ENCODE data around the gene BUD31. TPM values are rescaled to one million over a fixed set of nuclear protein-coding genes. Genes with fewer than 3 reads are reported as not detected.
A peak's percentile ranks its signal among the peaks of the same experiment; 100 is the strongest.
"Not testable (repeated sequence)": the region's sequence is repeated elsewhere in the genome, so short reads cannot be mapped to it uniquely, and the experiment has no call there.

BUD31 gene
- total RNA-seq, 2 donors from 2014 or later, result 36.7 to 57.0 TPM

DNA sequence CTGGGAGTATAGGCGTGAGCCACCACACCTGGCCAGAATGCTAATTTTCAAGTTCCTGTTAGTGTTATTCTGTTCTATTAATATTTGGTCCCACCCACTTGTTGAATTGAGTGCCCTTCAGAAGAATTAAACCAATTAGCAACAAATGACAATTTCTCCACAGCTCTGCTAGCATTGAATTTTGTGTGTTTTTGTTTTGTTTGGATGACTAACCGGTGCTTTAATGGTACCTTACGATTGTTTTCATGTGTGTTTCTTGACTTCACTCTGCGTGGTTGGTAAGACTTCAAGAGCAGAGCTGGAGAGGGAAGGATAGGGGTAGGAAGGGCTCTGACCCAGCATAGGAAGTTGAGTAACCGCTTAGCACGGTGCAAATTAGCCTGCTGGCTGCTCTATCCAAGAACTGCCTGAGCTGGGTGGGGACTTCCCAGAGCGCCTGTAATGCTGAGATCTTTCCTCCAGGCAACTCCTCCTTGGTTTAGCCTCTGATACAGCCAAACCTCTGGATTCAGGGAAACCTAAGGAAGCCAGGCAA lies 29.7 kb upstream of the BUD31 start:
- H3K9me3 ChIP-seq, result no peaks in the 10 kb centered on the region
- no peaks in the 10 kb centered on the region for H3K27me3 ChIP-seq
- H3K27ac ChIP-seq, result peak overlapping the region; percentile 80 to 81
- peak overlapping the region in 1 of 2 donors; percentile 24 for H3K4me3 ChIP-seq
- peaks cover 11% of the 10 kb centered on the region for H3K36me3 ChIP-seq
- TF ChIP-seq, protein P1, sequence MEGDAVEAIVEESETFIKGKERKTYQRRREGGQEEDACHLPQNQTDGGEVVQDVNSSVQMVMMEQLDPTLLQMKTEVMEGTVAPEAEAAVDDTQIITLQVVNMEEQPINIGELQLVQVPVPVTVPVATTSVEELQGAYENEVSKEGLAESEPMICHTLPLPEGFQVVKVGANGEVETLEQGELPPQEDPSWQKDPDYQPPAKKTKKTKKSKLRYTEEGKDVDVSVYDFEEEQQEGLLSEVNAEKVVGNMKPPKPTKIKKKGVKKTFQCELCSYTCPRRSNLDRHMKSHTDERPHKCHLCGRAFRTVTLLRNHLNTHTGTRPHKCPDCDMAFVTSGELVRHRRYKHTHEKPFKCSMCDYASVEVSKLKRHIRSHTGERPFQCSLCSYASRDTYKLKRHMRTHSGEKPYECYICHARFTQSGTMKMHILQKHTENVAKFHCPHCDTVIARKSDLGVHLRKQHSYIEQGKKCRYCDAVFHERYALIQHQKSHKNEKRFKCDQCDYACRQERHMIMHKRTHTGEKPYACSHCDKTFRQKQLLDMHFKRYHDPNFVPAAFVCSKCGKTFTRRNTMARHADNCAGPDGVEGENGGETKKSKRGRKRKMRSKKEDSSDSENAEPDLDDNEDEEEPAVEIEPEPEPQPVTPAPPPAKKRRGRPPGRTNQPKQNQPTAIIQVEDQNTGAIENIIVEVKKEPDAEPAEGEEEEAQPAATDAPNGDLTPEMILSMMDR (IDR thresholded peaks at IDR 0.05), result no peak
- DNase-seq (ENCODE audit: low spot score), result peak; percentile 86
- H3K4me1 ChIP-seq, result peaks cover 0 to 54% of the 10 kb centered on the region in 2 donors

DNA sequence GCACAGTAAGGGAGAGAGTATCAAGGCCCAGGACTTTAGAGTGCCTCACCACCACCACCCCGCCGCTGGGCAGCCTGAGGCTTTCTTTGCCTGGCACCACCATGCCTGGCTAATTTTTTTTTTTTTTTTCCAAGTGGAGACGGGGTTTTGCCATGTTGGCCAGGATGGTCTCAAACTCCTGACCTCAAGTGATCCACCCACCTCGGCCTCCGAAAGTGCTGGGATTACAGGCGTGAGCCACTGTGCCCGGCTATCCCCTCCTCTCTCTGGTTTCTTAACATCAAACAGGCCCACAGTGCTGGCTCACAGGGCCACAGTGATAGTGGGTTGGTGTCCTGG lies 29.1 kb upstream of the BUD31 start:
- not testable (repeated sequence) for H3K27me3 ChIP-seq; H3K9me3 ChIP-seq; DNase-seq (ENCODE audit: low spot score)
- H3K4me1 ChIP-seq, result peaks cover 0 to 51% of the 10 kb centered on the region in 2 donors
- H3K36me3 ChIP-seq, result peaks cover 11% of the 10 kb centered on the region
- peak overlapping the region; percentile 80 to 81 for H3K27ac ChIP-seq
- H3K4me3 ChIP-seq, result peak overlapping the region in 1 of 2 donors; percentile 24

DNA sequence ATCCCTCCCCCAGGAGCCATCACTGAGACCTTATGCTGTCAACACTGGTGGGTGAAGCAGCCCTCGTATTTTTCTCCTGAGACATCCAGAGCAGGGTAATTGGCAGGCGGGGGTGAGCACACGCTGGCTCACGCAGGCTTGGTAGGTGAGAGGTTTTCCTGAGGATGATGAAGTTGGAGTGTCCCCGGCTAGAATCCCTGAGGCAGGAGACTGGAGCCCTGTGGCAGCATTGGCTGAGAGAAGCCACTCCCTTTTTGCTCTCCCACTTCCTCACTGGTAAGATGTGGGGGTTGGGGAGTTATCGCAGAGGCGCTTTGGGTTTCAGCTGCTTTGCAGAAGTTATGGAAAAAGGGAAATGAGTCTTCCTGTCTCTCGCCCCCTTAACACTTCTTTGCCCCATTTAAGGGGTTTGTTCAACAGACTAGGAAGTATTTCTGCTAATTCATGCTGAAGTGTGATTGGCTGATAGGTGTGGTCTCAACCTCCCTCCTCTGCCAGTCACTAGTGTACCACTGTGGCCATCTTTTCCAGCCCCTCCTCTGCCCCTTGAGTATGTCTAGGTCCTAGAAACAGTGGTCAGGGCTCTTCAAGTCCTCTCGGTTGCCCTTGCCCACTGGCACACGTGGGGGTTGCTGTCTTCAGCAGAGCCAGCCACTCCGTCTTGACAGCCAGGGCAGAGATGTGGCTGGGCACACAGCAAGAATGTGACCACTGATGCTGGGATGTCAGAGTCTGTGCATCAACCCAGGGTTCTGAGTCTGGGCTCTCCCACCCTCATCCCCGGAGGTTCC lies 28.5 kb upstream of the BUD31 start:
- Histone ChIP-seq H3K4me3 (peak overlapping the region in 1 of 2 donors; percentile 24), H3K27ac (peak overlapping the region; percentile 80 to 81), H3K27me3 (no peaks in the 10 kb centered on the region), H3K9me3 (no peaks in the 10 kb centered on the region), H3K36me3 (peaks cover 11% of the 10 kb centered on the region), H3K4me1 (peaks cover 0 to 51% of the 10 kb centered on the region in 2 donors)
- TF ChIP-seq, protein P1 (IDR thresholded peaks at IDR 0.05), result no peak
- no peak for DNase-seq (ENCODE audit: low spot score)

DNA sequence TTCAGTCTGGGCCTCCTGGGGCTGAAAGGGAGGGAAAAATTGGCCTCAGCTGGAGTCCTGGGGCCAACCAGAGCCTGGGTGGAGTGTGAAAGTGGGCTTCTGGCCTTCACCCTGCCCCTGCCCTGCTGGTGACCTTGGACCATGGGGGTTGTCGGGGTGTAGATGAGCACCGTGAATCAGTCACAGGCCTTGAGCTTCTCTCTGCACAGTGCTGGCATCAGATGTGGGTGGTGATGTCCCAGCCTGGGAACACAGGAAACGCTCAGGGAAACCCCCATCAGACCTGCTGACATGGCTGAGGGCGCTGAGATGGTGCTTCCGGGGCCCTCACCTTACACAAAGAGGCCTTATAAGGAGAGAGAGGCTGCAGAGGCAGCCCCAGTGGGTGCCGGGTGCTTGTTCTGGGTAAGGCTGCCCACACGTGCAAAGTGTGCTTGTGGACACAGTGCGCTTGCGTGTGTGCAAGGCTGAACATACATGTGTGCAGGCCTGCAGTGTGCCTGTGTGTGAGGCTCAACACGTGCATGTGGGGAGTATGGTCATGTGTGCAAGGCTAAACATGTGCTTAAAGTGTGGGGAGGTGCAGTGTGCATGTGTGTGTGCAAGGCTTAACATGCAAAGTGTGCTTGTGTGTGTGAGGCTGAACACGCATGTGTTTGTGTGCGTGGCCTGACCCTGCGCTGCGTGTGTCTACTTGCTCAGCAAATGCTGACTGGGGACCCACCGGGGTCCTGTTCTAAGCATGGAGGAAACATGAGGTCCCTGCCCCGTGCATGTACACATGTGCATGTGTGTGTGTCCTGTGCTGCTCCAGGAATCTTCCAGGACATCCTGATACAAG lies 27.7 kb upstream of the BUD31 start:
- Histone ChIP-seq H3K4me3 (peak overlapping the region in 1 of 2 donors; percentile 24), H3K4me1 (peaks cover 0 to 43% of the 10 kb centered on the region in 2 donors), H3K9me3 (no peaks in the 10 kb centered on the region), H3K27me3 (no peaks in the 10 kb centered on the region), H3K36me3 (peaks cover 11% of the 10 kb centered on the region), H3K27ac (peak overlapping the region; percentile 80 to 81)
- DNase-seq (ENCODE audit: low spot score), result no peak
- TF ChIP-seq, protein P1 (IDR thresholded peaks at IDR 0.05), result no peak

DNA sequence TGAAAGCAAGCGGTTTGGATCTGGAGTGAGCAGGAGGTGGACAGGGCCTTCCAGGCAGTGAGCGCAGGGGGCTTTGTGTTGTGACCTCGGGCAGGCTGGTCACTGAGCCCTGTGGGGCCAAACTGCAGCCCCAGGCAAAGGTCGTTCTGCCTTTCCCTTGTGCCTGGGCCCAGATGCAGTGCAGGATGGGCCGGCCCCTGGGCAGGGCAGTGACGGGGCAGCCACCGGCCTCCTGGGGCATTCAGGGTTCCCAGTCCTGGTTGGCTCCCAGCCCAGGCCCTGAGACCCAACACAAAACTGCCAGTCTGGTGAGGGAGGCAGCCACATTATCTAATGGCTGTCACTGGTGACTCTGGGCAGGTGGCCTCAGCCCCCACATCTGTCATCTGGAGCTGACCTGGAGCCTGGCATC lies 27.1 kb upstream of the BUD31 start:
- no peak for DNase-seq (ENCODE audit: low spot score)
- TF ChIP-seq, protein P1 (IDR thresholded peaks at IDR 0.05), result no peak
- Histone ChIP-seq H3K4me3 (no peak overlapping the region), H3K36me3 (peaks cover 14% of the 10 kb centered on the region), H3K4me1 (peaks cover 0 to 40% of the 10 kb centered on the region in 2 donors), H3K27ac (no peak overlapping the region), H3K27me3 (no peaks in the 10 kb centered on the region), H3K9me3 (no peaks in the 10 kb centered on the region)

DNA sequence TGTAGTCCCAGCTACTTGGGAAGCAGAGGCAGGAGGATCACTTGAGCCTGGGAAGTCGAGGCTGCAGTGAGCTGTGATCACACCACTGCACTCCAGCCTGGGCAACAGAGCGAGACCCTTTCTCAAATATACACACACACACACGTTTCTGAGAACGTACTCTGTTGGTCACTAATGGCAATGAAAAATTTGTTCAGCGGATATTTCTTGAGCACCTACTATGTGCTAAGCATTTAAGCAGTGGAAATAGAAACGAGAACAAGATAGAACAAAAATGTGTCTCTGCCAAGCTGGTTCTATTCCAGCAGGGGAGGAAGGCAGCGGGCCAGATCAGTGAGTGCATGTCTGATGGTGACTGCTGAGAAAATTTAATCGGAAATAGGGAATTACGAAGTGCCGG lies 25.6 kb upstream of the BUD31 start:
- no peaks in the 10 kb centered on the region for H3K9me3 ChIP-seq
- no peak overlapping the region for H3K27ac ChIP-seq
- peaks cover 14% of the 10 kb centered on the region for H3K36me3 ChIP-seq
- H3K4me1 ChIP-seq, result peaks cover 0 to 38% of the 10 kb centered on the region in 2 donors
- DNase-seq (ENCODE audit: low spot score), result no peak
- H3K27me3 ChIP-seq, result no peaks in the 10 kb centered on the region
- no peak overlapping the region for H3K4me3 ChIP-seq
- TF ChIP-seq, protein P1 (IDR thresholded peaks at IDR 0.05), result no peak
